Measurements from ENCODE around the gene VAMP3.
"Not testable (repeated sequence)": the region's sequence is repeated elsewhere in the genome, so short reads cannot be mapped to it uniquely, and the experiment has no call there.

The VAMP3 gene

DNA sequence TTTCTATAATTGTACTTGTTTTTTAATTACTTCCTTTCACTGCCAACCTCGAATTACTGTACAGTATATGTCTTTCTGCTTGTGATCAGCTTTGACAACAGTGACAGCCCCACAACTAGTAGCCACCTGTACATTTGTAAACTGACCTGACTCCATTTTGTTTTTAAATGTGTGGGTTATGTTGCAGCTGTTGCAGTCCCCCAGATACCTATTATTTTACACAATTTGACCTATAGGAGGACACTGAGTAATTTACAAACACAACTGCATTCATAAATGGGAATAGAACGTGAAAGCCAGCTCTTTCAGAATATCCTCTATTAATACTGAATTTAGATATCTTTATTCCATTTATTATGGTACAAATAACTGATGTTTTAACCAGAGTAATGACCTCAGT, 2.5 kb upstream of the VAMP3 start:
- DNase-seq (ENCODE audit: low spot score): no peak

DNA sequence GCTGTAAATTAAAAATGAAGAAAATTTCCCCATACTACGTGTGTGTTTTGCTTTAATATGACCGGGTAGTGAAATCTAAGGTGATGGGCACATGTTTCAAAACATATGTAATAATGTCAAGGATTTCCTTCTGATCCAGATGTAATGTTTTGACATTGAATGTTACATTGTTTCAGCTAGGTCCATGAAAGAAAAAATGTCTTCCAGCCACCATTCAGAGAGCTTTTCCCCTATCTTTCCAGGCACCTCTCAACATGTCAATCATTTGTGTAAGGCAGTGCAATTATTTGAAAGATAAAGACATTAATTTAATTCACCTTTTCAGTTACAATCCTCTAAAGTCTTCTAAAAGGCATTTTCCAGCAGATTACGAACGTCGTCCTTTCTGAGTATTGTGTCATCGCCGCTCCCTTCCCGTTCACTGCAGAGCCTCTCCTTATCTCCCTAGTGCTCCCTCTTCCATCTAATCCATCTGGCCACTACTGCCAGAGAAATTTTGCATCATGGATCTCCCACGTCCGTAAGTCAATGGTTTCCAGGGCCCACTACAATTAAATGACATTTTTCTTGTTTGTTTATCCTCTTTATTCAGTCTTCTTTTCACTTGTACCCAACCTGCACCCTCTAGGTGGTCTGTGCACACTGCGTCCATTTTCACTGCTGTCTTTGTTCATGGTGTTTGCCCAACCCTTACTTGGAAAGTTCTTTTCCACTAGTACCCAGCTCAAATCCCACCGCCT, 1.3 kb upstream of the VAMP3 start:
- no peak for DNase-seq (ENCODE audit: low spot score)

DNA sequence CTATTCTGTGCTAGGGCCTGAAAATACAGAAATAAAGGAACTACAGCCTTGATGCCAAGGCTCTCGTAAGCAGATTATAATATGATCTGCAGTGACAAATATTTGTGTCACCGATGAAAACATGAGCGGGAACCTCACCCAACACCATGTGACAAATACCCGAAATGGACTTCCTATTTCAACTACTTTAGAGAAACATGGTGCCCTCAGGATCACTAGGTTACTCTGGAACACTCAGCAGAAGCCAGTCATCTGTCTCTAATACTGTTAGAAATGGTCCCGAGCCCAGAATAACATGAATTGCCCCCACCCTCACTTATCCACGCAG, 463 bp upstream of the VAMP3 start:
- DNase-seq (ENCODE audit: low spot score): no peak

- no peak for DNase-seq (ENCODE audit: low spot score)
Observed at GRCh38 chr1:7771823-7772299, 765 bp downstream of the VAMP3 start.

DNA sequence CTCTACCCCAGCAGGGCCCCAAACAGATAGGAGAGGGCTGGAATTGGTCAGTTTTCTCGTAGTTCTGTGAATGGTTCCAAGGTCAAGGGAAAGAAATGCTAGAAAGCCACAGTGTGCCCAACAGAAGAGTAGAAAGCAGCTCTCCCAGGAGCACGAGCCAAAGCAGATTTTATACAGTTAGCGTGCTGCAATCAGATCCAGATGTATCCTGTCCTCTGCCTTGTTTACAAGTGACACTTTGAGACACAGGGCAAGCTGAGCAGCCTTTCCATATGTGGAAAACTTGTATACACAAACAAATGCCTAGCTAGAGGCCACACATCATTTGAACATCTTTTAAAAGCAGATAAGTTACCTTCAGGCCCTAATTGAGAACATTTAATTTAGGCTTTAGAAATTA, 6.5 kb downstream of the VAMP3 start:
- DNase-seq (ENCODE audit: low spot score): no peak

- DNase-seq (ENCODE audit: low spot score): no peak
Observed at GRCh38 chr1:7778133-7778628, 7.1 kb downstream of the VAMP3 start.

GRCh38 chr1:7780976-7781375, 9.9 kb downstream of the VAMP3 start:
- DNase-seq (ENCODE audit: low spot score): no peak

DNA sequence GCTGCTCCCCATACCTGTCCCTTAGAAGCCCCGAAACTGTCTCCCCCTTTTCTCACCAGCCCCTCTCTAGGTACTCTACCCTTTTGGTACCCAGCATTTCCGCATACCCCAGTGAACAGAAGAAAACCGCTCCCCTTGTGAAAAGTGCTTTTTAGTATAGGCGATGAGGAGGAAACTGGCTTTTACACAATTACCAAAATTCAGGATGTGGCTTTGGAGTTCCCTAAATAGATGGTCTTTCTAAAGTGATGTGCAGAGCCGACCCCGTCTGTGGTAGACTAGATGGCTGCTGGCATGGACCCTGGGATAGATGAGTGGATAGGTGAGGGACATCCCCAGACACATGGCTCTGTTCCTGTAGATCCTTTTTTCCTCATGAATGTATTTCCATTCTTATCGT, 10.4 kb downstream of the VAMP3 start:
- no peak for DNase-seq (ENCODE audit: low spot score)

GRCh38 chr1:7781923-7782495, 10.9 kb downstream of the VAMP3 start:
- DNase-seq (ENCODE audit: low spot score): peak; percentile 12

- no peak for DNase-seq (ENCODE audit: low spot score)
Observed at GRCh38 chr1:7783178-7783711, 12.1 kb downstream of the VAMP3 start.

DNA sequence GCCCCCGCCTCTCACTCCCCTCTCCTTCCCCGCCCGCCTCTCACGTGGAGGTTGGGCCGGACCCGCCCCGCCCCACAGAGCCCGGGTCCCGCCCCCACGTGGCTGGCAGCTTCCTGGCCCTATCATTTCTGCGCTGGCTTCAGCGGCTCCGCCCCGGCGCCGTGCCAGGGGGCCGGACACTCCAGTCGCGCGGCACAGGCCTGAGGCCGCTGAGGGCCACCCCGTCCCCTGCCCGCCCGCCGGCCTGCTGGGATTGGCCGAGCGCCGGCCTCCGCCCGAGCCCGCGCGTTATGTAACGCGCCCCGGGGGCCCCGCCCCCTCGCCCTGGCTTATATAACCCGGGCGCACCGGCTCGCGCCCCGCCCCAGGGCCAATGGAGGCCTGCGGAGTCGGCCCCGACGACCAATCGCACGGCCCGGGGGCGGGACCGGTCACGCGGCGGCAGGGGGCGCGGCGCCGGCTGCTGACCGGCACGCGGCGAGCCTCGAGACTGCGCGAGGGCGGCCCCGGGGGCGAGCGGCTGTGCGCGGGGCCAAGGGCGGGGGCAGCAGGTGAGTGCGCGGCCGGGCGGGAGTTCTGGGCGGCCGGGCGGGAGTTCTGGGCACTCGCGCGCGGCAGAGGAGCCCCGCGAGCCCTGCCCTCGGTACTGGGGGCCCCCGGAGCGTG, 12.9 kb downstream of the VAMP3 start, which contains the start of gene PER3:
Gene PER3, plus strand, starts transcription at position 466 of the 666 bp plus-strand sequence. CDS start 587 bp downstream, outside the sequence.
- peak; percentile 91 for DNase-seq (ENCODE audit: low spot score)

- DNase-seq (ENCODE audit: low spot score): no peak
Observed at GRCh38 chr1:7784492-7785071, 13.5 kb downstream of the VAMP3 start.

GRCh38 chr1:7785108-7785507, 14.0 kb downstream of the VAMP3 start:
- no peak for DNase-seq (ENCODE audit: low spot score)

- no peak for DNase-seq (ENCODE audit: low spot score)
Observed at GRCh38 chr1:7786795-7787194, 15.7 kb downstream of the VAMP3 start.

DNA sequence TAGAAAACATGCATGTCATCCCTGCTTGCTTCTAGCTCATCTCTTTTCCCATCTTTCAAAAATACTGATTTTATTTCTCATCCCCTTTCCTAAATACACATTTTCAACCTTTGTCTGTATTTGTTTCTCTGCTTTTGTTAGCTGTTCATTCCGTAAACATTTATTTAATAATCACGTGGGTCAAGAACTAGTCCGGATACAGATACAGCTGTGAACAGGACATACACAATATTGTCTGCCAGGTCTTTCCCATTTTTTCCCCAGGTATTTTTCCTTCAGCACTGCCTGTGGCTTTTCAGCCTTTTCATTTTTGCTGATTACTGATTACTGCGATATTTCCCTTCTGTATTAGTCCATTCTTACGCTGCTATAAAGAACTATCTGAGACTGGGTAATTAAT, 18.7 kb downstream of the VAMP3 start:
- DNase-seq (ENCODE audit: low spot score): no peak

DNA sequence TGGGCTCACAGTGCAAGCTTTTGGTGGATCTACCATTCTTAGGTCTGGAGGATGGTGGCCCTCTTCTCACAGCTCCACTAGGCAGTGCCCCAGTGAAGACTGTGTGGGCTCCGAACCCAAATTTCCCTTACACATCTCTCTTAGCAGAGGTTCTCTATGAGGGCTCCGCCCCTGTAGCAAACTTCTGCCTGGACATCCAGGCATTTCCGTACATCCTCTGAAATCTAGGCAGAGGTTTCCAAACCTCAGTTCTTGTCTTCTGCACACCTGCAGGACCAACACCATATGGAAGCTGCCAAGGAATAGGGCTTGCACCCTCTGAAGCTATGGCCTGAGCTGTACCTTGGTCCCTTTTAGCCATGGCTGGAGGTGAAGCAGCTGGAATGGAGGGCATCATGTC, 19.9 kb downstream of the VAMP3 start:
- DNase-seq (ENCODE audit: low spot score): not testable (repeated sequence)

DNA sequence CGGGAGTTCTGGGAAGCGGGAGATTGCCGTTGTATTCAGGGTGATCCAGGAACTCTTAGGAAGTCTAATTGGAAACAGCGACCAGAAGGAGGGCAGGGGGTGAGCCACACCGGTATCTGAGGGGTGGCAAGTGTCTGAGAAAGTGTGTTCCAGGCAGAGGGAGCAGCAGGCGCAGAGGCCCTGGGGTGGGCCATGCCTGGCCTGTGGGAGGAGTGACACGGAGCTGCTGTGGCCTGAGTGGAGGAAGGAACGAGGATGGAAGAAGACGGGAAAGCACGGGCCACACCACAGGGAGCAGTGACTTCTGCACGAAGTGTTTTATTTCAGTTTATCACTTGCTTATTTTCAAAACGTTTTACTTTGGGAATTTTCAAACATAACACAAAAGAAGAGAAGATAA, 24.3 kb downstream of the VAMP3 start:
- DNase-seq (ENCODE audit: low spot score): no peak

DNA sequence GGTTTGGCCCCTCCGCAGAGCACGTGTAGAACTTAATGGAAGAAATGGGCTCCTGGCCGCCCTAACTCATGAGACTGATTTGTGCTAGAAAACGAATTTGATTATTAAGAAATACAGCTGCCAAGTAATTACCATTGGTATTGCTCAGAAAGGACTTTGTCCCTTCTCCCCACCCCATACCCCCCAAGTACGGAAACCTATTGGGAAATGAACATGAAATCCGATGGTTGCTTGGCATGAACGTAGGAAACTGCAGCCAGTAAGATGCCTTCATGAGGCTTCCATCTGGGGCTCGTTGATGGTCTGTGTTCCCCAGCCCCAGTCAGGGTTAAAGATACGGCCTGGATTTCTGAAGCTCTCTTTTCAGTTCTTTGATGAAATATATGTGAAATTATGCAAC, 34.4 kb downstream of the VAMP3 start:
- no peak for DNase-seq (ENCODE audit: low spot score)

DNA sequence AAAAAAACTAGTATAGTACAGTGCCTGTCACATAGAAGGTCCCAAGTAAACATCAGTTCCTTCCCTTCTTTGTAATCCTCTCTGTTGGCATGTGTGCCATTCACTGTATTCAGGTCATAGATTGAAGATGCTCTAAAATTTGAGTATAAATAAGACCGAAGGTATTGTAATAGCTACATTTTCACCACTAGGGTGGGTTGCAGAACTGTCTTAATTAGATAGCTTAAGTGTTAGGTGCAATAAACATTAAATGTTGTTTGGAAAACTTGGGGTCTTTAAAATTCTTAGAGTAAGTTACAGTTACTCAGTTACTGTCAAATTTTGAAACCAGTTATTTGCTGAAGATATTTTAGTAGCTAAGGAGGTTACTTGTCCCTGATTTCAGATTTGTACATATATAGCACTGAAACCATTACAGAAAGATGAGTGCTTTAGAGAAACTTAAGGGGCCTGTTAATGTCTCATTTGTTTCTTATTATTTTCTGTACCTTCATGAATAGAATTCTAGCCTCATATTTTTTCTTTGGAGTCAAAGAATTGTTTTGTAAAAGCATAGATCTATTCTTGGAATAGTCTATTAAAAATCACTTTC, 37.3 kb downstream of the VAMP3 start:
- peak; percentile 25 for DNase-seq (ENCODE audit: low spot score)

- no peak for DNase-seq (ENCODE audit: low spot score)
Observed at GRCh38 chr1:7809742-7810141, 38.6 kb downstream of the VAMP3 start.

DNA sequence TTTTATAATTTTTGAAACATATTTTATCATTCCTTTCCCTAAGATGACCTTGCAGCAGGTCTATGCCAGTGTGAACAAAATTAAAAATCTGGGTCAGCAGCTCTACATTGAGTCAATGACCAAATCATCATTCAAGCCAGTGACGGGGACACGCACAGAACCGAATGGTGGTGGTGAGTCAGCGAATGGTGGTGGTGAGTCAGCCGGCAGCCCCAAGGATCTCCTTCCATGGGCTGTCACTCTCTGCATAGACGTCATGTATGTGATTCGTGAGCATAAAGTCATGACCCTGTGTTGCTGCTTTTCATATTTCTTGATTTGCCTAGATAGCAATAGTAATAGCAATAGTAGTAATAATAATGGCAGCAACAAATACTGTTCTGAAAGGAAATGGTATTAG, 39.3 kb downstream of the VAMP3 start:
- no peak for DNase-seq (ENCODE audit: low spot score)

- no peak for DNase-seq (ENCODE audit: low spot score)
Observed at GRCh38 chr1:7811476-7811875, 40.4 kb downstream of the VAMP3 start.
